Islet of Langerhans (tissue), 1 donor: ENCODE measurements around the gene CACNA1F.

ENCODE experiments used
- FAIRE-seq: peaks from one replicate; lab custom pipeline; 2011; peaks lifted over from hg19 to GRCh38; lab: Jason Lieb, UNC

CACNA1F gene

DNA sequence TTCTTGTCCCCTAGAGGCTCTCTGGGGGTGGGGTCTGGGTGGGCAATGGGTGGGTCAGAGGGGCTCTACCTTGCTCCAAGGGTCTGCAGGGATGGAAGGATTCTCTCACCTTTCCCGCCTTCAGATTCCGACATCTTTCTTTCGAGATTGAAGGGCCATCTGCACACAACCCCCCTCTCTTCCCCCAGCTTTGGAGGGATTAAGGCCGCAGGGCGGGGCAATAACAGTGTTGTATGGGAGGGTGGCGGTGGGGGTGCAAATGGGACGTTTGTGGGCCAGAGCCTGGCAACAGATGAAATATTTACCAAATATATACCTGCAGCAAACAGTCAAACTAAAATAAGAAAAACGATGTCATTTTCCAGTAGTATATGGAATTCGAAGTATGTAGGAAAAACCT is at the start of gene CACNA1F:
Gene CACNA1F, minus strand, starts transcription at position 165 of the 400 bp plus-strand sequence. Its CDS starts 31 bp downstream, at position 134.
- no peak for FAIRE-seq

DNA sequence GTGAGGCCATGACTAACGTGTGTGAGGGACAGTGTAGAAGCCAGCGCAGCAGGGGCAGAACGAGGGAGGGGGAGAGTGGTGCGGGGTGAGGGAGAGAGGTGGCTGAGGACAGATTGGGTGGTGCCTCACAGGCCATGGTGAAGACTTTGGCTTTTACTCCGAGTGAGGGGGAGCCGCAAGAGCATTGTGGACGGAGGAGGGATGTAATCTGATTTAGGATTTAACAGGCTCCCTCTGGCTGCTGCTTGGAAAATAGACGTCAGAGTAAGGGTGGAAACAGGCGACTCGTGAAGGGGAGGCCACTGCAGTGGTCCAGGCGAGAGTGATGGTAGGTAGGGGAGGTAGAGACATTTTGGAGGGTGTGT is 49.5 kb upstream of the CACNA1F start:
- no peak for FAIRE-seq

DNA sequence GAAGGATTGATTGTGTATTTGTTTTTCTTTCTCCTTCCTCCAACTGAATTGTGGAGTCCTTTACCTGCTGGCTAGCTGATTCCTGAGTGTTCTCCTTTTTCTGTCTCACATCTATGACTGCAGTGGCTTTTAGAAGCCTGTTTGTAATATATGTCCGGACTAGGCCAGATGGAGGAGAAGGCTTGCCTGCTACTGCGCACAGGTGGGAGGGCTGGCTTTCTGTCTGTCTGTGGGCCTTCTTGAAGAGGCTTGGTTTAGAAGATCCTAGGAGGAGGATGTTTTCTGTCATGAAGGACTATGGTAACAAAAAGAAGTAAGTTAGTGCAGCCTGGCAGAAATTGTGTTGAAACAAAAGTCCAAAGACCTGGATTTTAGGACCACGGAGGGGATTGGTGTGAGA is 44.9 kb upstream of the CACNA1F start:
- FAIRE-seq: no peak

DNA sequence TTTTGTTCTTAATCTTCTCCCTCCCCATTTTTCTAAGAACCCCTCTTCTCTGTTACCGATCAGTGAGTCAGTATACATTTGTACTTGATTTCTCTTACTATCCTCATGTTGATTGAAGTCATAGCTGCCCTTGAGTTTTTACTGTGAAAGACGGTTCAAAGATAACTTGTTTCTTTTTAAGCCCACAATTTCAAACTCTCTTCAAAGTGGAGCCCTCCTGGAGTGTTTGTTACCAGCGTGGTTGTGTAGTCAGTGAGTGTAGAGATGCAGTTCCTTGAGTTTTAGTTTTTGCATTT is 44.3 kb upstream of the CACNA1F start:
- FAIRE-seq: no peak

DNA sequence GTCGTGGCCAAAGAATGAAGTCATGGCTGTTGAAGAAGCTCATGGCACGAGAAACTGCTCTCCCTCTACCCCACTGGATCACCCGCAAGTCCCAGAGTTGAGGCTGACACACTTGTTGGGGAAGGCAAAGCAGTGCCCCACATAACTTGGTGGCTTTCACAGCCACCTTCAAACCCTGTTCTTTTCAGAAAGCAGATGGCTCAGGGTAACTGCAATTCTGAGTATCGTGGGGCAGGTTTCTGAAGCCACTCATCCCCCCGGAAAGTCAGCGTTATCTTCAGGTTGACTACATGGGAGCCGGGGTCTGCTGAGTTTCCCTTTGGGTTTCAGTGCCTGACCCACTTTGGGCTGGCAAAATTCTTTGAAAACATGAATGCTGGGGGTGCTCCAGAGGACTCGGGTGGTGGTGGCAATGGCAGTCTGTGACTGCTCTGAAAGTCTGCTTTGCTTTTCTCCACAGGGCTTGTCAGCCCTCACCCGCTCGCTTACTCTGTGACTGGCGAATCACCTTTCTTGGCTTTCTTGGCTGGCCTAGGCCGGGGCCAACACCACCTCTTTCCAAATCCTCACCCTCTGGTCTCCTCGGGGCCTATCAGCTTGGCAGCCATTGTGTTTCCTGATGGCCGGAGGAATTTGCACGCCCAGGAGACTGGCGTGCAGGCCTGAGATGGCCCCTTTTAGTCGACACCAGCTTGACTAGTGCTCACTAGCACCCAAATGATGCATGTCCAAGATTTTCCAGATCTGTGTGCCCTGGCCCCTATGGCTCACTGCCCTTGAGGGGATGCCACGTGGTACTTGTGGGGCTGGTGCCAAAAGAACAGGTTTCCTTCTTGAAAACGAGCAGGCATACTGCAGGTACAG is 43.8 kb upstream of the CACNA1F start:
- FAIRE-seq: no peak

DNA sequence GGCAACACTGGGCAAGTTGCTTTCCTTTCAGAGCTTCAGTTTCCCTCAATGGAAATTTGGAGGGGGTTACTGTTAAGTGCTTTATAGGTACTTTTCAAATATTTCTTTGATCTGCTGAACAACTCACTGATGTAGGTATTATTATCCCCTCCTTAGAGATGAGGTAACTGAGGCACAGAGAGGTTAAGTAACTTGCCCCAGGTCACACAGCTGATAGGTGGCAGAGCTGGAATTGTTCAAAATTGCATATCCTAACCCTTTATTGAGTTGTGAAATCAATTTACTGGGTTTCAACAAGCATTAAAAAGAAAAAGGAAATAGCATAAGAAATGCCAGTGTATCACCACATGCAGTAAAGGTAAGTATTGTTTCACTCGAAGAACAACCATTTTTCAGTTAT is 43.1 kb upstream of the CACNA1F start:
- no peak for FAIRE-seq

DNA sequence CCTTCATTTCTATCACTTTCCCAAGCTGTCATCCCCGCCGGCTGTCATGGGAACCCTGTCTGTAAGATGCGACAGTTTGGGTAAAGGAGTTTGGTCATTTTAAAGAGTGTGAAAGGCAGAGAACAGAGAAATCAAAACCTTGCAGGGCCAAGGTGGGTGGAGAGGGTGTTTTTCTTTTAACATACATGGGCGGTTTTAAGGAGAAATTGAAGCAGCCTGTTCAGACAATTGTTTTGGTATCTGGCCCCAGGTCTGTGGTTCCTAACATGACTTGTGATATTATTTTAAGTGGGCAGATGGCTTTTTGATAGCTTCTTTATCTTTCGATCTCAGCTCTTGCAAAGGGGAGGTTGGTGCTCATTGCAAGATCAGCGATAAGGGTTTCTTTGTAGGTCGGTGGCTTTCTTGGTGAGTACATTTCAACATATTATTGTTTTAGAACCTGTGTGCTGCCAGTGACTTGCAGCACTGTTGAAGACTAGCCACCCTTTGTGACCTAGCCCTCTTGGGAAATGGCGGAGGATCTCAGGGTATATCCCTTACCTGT is 40.1 kb upstream of the CACNA1F start:
- FAIRE-seq: no peak

DNA sequence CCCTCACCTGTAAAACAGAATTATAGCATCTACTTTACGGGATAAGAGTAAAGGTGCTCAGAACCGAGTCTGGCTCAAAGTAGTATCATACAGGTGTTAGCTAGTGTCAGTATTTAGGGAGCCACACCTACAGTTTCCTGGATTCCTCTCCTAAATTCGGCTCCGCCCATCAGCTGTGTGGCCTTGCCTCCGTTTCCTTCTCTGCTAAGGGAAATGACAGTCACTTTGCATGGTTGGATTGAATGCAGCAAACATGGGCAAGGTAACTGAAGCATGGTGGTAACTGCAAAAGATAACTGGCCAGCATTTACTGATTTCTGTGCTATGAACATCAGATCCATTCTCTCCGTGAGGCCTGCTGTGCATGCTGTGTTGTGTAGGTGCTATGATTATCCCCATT is 39.3 kb upstream of the CACNA1F start:
- no peak for FAIRE-seq

DNA sequence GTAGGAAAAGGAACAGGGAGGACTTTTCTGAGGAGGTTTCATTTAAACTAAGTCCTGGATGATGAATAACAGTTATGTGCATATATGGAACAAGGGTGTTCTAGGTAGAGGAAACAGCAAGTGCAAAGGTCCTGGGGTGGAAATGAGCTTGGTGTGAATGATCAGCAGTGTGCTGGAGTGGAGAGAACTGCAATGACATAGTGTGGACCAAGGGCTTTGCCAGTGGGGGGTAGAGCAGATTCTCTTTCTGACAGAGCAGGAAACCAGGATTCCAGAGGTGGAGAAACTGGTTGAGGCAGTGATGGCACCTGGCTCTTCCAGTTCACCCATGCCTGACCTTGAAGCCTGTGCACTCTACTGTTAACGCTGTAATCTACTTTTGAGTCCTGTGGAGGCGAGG is 38.2 kb upstream of the CACNA1F start:
- FAIRE-seq: no peak

DNA sequence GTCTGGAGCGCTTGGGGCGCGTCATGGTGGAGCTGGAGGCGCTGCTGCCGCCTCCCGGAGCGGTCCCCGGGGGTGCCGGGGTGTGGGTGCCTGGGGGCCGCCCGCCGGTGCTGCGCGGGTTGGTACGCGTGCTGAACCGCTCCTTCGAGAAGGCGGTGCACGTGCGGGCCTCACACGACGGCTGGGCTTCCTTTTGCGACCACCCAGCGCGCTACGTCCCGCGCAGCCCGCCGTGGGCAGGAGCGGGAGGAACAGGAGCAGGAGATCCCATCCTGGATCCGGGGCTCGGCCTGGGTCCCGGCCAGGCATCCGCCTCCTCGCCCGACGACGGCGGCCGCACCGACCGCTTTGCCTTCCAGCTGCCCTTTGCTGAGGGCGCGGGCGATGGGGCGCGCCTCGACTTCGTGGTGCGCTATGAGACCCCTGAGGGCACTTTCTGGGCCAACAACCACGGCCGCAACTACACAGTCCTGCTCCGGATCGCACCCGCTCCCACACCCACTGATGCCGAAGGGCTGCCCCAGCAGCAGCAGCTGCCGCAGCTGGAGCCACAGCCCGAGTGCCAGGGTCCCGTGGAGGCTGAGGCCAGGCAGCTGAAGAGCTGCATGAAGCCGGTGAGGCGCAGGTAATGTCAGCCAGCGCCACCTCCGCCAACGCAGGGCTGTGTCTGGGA is 37.2 kb upstream of the CACNA1F start:
- FAIRE-seq: no peak

DNA sequence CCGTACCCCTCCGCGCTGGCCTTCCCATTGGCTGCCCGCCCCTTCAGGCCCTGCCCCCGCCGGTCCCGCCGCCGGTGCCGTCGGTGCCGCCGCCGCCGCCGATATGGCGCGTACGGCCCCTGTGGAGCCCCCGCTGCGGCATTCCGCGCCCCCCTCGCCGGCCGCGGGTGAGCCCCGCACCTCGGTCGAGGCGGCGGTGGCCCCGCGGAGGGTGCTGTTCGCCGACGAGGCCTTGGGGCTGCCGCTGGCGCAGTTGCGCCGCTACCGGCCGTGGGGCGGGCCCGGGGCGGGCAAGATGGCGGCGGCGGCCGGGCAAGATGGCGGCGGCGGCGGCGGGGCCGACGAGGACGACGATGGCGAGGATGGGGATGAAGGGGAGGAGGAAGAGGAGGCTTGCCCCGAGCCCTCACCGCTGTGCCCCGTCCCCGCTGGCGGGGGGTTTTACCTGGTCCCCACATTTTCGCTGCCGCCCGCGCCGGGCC is 36.7 kb upstream of the CACNA1F start, which contains the start of gene PPP1R3F:
Gene PPP1R3F, plus strand, starts transcription at position 27 of the 482 bp plus-strand sequence. Its CDS starts 77 bp downstream, at position 104.
- no peak for FAIRE-seq

DNA sequence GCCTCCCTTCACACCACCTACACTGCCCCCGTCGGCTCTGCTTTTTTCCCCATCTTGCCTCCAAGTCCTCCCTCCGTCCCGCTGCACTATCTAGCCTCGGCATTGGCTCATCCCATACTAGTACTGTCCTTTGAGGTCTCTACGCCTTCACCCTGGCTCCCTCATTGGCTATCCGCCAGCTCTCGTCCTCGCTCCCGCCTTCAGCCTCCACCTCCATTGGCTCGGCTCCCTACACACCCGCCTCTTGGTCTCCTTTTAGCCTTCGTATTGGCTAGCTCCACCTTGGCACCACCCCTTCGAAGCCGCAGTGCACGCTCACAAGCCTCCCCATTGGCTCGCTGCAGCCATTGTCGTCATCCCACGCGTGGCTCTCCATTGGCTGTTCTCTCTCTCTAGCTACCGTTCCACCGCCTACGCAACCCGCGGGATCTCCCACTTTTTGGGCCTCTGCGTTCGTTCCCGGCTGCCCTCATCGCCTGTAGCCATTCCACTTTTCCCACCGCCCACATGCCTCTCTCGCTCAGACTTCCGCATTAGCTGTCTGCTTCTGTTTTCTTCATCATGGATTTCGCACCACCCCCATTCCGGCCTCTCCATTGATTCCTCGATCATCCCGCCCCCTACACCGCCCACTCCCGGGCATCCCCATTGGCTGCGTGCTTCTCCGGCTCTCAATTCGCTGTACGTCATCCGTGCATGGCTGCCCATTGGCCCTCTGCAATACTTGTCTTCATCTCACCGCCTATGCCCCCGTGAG is 36.0 kb upstream of the CACNA1F start:
- FAIRE-seq: peak; percentile 90

DNA sequence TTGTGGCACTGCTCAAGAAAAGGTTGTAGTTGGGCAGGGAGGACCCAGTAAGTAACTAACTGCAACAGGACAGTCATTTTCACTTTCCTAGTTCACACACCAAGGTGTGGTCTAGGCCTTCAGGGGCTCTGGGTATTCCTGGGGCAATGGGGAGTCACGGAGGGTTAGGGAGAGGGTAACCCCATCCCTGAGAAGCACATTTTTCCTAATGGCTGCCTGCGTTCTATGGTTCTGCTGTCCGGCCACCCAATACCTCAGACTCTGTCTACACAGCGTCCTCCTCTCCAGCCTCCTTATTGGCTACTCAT is 35.5 kb upstream of the CACNA1F start:
- FAIRE-seq: no peak

DNA sequence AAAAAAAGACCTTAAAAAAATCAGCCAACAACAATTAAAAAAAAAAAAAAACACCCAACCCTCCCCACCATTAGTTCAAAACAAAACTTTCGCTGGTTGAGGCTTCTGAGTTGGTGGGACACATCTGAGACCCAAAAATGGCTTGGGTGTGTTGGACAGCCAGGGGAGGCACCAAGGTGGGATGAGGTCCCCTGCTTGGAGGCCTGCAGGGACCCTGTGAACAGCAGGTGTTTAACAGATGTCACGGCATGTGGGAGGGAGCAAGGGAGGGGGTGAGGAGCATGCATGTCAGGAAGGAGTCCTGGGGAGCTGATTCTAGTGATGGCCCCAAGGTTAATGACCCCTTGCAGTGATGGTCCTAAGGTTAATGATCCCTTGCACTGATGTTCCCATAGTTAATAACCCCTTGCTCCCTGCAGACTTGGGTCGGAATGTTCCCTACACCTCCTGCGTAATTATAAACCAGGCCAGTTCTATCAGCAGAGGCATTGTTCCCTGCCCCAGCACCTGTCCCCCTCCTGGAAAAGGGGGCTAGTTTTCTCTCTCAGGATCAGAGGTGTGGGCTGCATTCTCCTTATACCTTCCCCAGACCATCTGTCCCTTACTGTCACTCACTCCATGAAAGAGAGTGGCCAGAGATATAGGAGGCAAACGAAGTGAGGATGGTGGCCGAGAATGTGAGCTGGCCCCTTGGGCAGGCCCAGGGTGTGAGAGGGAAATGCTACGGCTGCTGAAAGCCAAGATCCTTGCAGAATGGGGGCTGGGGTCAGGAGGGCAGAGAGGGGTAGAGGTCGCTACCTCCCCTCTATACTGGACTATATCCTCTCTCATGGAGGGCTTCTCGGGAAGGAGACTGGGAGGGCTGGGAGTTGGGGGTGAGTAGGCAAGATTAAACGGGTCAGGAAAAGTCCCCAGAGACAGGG is 33.6 kb upstream of the CACNA1F start:
- FAIRE-seq: no peak

DNA sequence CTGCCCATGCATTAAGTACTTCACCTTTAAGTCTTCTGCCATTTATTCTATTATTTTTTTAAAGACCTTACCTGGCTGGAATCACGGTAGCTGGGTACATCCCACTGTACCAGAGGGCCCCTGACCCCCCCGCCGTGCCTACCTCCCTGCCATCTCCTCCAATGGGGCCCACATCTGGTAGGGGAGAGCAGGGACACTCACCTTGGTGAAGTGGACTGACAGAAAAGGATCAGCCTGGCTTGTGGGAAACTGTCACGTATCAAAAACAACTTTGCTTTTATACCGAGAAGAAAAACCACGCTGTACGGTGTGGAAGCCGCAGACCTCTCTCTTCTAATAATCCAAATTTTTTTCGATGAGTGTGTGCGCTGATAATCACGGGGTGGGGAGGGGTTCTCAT is 31.3 kb upstream of the CACNA1F start, which contains the start of gene FOXP3:
Gene FOXP3, minus strand, starts transcription at position 251 of the 400 bp plus-strand sequence. CDS start 6,205 bp downstream, outside the sequence.
- FAIRE-seq: no peak

DNA sequence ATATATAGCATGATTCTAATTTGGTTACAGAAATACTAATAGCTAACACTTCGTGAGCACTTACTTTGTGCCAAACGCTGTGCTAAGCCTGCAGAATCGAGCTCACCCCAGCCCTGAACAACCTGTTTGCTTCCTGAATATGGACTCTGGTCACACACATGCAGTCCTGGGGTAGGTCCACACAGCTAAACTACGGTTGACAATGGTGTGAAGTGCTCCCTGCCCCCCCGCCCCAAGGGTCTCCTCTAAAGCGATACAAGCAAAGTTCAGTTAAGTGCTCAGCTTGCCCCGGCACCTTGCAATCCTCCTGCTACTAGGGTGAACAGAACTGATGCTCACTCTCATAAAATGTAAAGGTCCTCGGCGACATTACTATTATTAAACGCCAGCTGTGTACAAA is 30.5 kb upstream of the CACNA1F start:
- no peak for FAIRE-seq

DNA sequence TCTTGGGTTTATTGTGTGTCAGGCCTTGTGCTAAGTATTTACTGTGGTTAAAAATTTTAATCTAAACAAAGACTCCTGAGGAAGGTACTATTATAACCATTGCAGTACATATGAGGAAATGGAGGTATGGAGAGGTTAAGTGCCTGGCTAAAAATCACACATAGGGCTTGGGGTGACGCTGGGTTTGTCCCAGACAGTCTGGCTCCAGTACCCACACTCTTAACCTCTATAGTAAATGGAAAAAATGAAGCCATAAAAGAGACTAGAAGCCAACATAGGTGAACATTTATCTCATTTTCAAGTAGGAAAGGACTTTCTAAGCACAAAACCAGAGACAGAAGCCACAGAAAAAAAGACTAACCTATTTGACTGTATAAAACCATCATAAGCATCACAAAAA is 29.5 kb upstream of the CACNA1F start:
- no peak for FAIRE-seq

DNA sequence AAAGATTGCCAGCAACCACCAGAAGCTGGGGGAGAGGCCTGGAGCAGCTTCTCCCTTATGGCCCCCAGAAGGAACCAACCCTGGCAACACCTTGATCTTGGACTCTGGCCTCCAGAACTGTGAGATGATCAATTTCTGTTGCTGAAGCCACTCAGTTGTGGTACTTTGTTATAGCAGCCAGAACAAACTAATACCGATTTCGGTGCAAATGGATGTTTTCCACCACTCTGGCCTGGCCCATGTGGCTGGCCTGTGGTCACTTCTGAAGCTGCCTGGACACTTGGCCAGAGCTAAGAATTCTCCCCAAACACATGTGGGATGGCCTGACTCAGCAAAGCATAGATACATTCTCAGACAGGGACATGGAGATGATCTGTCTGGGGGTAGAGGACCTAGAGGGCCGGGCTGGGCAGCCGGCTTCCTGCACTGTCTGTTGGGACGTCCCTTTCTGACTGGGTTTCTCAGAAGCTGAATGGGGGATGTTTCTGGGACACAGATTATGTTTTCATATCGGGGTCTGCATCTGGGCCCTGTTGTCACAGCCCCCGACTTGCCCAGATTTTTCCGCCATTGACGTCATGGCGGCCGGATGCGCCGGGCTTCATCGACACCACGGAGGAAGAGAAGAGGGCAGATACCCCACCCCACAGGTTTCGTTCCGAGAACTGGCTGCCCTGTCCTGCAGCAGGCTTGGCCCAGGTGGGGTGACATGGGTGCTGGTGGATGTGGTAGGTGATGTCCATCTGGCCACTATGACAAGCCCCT is 27.3 kb upstream of the CACNA1F start:
- FAIRE-seq: no peak

DNA sequence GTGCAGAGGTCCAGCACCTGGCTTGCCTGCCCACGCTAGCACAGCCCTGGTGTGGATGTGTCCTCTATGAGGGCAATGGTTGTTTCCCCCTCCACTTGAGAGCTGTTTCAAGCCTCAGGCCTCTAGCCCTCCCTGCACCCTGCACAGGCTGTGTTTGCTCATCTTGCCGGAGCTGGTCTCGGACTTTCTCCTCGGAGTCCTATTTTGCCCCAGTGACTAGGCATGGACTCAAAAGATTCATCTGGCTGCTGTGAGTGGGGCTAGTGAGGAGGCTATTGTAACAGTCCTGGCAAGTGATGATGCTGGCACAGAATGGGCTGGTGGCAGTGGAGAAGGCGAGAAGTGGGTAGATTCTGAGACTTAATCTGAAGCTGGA is 25.6 kb upstream of the CACNA1F start:
- FAIRE-seq: no peak

DNA sequence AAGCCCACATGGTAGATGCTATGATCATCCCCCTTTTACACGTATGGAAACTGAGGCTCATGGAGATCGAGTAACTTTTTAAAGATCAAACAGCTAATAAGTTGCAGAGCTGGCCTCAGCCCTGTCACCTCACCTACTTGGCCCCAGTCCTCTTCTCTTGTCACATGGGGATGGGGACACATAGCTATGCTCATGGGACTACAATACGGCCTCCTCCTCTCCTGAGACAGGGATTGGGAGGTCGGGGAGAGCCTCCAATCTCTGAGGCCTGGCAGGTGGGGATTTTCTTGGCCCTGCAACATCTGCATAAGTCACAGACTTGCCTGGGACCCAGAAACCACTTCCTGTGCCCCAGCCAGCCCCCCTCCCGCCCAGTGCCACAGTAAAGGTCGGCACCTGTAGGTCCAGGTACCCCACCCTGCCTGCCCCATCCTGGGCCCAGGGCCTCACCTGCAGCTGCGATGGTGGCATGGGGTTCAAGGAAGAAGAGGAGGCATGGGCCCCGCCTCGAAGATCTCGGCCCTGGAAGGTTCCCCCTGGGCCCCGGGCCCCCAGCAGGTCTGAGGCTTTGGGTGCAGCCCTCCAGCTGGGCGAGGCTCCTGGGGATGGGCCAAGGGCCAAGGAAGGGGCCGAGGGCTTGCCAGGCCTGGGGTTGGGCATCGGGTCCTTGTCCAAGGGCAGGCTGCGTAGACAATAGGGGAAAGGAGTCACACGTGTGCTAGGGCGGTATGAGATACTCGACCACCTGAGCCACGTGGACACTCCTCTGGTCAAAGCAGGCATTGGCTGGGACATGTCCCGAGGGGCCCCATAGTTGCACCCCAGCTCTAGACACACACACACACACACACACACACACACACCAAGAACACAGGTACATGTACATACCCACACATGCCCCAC is 25.0 kb upstream of the CACNA1F start:
- no peak for FAIRE-seq
